Measurements from ENCODE around the gene CCDC70.
A peak's percentile ranks its signal among the peaks of the same experiment; 100 is the strongest.
"Not testable (repeated sequence)": the region's sequence is repeated elsewhere in the genome, so short reads cannot be mapped to it uniquely, and the experiment has no call there.

CCDC70 gene

GRCh38 chr13:51861723-51862300 lies at the start of gene CCDC70:
TSS of gene CCDC70 (plus strand) at chr13:51861969. CDS start at chr13:51865412, 3,443 bp downstream.
- no peak for DNase-seq

- DNase-seq = no peak
Measured at GRCh38 chr13:51814071-51814470, 47.7 kb upstream of the CCDC70 start.

GRCh38 chr13:51814825-51815650 lies 46.7 kb upstream of the CCDC70 start:
- peak; percentile 66 for DNase-seq

- no peak for DNase-seq
Measured at GRCh38 chr13:51815848-51816247, 45.9 kb upstream of the CCDC70 start.

GRCh38 chr13:51816604-51817249 lies 45.0 kb upstream of the CCDC70 start:
- DNase-seq = no peak

- no peak for DNase-seq
Measured at GRCh38 chr13:51817717-51818116, 44.1 kb upstream of the CCDC70 start.

GRCh38 chr13:51818276-51818675 lies 43.5 kb upstream of the CCDC70 start:
- no peak for DNase-seq

GRCh38 chr13:51818781-51819511 lies 42.8 kb upstream of the CCDC70 start:
- DNase-seq = no peak

GRCh38 chr13:51819544-51819943 lies 42.2 kb upstream of the CCDC70 start:
- no peak for DNase-seq

- no peak for DNase-seq
Measured at GRCh38 chr13:51820016-51820597, 41.7 kb upstream of the CCDC70 start.

GRCh38 chr13:51821606-51822005 lies 40.2 kb upstream of the CCDC70 start:
- DNase-seq = no peak

- DNase-seq = no peak
Measured at GRCh38 chr13:51822106-51822815, 39.5 kb upstream of the CCDC70 start.

GRCh38 chr13:51823359-51823758 lies 38.4 kb upstream of the CCDC70 start:
- no peak for DNase-seq

- DNase-seq = no peak
Measured at GRCh38 chr13:51823863-51824262, 37.9 kb upstream of the CCDC70 start.

GRCh38 chr13:51824712-51825111 lies 37.1 kb upstream of the CCDC70 start:
- not testable (repeated sequence) for DNase-seq

GRCh38 chr13:51825165-51825592 lies 36.6 kb upstream of the CCDC70 start:
- DNase-seq = no peak

GRCh38 chr13:51825681-51826254 lies 36.0 kb upstream of the CCDC70 start:
- DNase-seq = no peak

- DNase-seq = no peak
Measured at GRCh38 chr13:51826606-51827005, 35.2 kb upstream of the CCDC70 start.

- DNase-seq = no peak
Measured at GRCh38 chr13:51827254-51827653, 34.5 kb upstream of the CCDC70 start.

- no peak for DNase-seq
Measured at GRCh38 chr13:51828730-51829567, 32.8 kb upstream of the CCDC70 start.

- DNase-seq = no peak
Measured at GRCh38 chr13:51829568-51829899, 32.2 kb upstream of the CCDC70 start.

All from femur (tissue), 1 donor.